IPS-18c (cell line): ENCODE measurements around the gene PLXNB3.
"Not testable (repeated sequence)": the region's sequence is repeated elsewhere in the genome, so short reads cannot be mapped to it uniquely, and the experiment has no call there.

Experiments used
- H3K4me3 ChIP-seq: 2 replicates; pipeline ENCODE4 v1.7.0; 2013; ENCODE audit warnings: low read depth, mild to moderate bottlenecking, low read length, moderate library complexity; ENCODE audit not compliant: insufficient read depth
- H3K9me3 ChIP-seq: one replicate; pipeline ENCODE4 v1.6.1; 2013; ENCODE audit warnings: mild to moderate bottlenecking, low read length, moderate library complexity; ENCODE audit not compliant: control insufficient read depth, insufficient read depth

The PLXNB3 gene

GRCh38 chrX:153744210-153745066, 19.6 kb upstream of the PLXNB3 start:
- Histone ChIP-seq H3K9me3 (no peaks in the 10 kb centered on the region), H3K4me3 (peak overlapping the region; percentile 40)

DNA sequence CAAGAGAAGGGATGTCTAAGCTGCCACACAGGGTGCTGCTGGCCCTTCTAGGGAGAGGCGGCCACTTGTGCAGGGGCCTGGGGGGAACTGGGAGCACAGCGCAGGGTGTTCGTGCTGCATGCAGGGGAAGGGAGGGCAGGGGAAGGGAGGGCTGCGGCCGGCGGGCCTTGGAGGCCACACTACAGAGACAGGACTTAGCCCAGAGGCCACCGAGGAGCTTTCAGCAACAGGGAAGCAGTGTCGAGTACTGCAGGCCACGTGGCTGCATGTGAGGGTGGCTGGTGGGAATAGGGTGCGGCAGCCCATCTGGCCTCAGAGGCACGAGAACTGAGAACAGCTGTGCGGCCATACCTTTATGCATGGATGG, 19.0 kb upstream of the PLXNB3 start:
- H3K4me3 ChIP-seq, H3K9me3 ChIP-seq: not testable (repeated sequence)

DNA sequence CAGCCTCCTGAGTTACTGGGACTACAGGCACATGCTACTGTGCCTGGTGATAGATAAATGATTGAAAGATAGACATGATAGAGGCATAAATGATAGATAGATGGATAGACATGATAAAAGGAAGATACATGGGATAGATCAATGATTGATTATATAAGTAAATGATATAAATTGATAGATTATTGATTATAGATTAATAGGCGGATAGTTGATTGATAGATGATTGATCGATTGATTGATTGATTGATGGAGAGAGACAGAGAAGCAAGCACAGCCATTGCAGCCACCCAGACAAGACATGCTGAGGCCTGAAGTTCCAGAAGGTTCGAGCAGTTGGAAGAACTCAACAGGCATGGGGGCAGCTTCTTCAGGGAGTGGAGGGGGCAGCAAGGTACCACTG, 17.7 kb upstream of the PLXNB3 start:
- Histone ChIP-seq H3K9me3 (peaks cover 3% of the 10 kb centered on the region), H3K4me3 (no peak overlapping the region)

GRCh38 chrX:153746991-153747390, 17.1 kb upstream of the PLXNB3 start:
- H3K9me3 ChIP-seq, H3K4me3 ChIP-seq: not testable (repeated sequence)

- not testable (repeated sequence) for H3K9me3 ChIP-seq, H3K4me3 ChIP-seq
Measured at GRCh38 chrX:153749017-153749416, 15.0 kb upstream of the PLXNB3 start.

DNA sequence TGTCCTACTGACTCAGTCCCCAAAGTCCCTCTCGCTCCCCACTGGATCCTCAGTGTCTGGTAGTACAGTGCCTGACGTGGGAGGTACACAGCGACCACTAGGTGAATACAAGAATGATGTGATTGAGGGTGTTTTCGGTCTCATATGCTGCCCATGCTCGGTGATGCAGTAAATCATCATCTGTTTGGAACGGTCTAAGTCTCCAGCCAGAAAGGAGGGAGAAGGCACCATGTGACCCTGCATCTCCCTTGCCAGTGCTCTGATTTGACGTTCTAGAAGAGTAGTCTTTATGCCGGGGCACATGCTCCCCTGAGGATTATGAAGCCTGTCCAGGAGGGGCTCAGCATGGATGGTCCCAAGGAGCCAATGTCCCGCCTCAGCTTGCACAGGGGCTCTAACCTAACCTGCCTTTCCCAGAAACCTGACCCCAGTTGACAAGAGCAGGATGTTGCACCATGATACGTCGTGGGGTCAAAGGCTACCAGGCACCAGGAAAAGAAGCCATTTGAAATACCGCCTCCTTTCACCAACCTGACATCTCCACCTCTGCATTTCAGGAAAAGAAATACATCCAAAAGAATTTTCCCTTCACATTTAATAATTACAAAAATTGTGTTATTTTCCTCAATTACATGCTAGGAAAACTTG, 13.8 kb upstream of the PLXNB3 start:
- Histone ChIP-seq H3K4me3 (no peak overlapping the region), H3K9me3 (peaks cover 7% of the 10 kb centered on the region)

GRCh38 chrX:153755136-153755535, 8.9 kb upstream of the PLXNB3 start:
- Histone ChIP-seq H3K9me3 (peaks cover 7% of the 10 kb centered on the region), H3K4me3 (no peak overlapping the region)

GRCh38 chrX:153761863-153762262, 2.2 kb upstream of the PLXNB3 start:
- Histone ChIP-seq H3K9me3 (peaks cover 15% of the 10 kb centered on the region), H3K4me3 (no peak overlapping the region)

GRCh38 chrX:153762626-153763173, 1.3 kb upstream of the PLXNB3 start:
- peaks cover 15% of the 10 kb centered on the region for H3K9me3 ChIP-seq
- no peak overlapping the region for H3K4me3 ChIP-seq

- Histone ChIP-seq H3K9me3 (peaks cover 18% of the 10 kb centered on the region), H3K4me3 (no peak overlapping the region)
Measured at GRCh38 chrX:153763298-153763932, 634 bp upstream of the PLXNB3 start.

GRCh38 chrX:153764786-153765137, 713 bp downstream of the PLXNB3 start:
- H3K4me3 ChIP-seq = no peak overlapping the region

GRCh38 chrX:153765138-153766079, 1.4 kb downstream of the PLXNB3 start:
- H3K4me3 ChIP-seq = no peak overlapping the region
- H3K9me3 ChIP-seq = peaks cover 27% of the 10 kb centered on the region

More at GRCh38 chrX:153764786-153765137, 713 bp downstream of the PLXNB3 start:
- H3K9me3 ChIP-seq = peaks cover 24% of the 10 kb centered on the region

DNA sequence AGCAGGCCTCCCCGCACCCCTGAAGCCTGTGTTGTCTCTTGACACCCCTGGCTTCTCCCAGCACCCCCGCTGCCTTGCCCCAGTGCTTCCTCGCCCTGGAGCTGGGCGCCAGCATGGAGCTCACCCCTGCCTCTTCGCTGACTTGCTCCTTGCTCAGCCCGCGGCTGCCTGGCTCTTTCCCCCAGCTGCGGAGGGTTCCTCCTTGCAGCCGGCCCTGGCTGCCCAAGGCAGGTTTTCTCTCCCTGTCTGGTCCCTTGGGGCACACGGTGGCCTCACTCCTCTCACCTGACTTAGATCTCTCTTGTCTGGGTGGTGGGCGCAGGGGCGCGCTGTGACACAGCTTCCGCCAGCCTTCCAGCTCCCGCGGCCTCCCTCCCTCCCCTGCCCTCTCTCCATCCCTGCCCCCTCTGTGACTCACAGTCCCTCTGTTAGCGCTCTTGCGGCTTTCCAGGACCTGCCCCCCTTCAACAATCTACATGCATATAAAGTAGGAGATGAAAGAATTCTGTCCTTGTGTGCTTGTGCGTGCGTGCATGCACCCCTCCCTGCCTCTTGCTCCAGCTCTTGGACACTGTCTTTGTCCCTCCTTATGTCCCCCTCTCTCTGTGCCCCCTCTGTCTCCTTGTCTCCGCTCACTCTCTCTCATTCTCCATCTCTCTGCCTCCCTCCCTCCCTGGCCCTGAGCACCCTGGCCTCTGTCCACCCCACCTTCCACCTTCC, 2.2 kb downstream of the PLXNB3 start:
- Histone ChIP-seq H3K4me3 (no peak overlapping the region; the same call in 1 of the 2 replicates), H3K9me3 (peaks cover 29% of the 10 kb centered on the region)

- Histone ChIP-seq H3K9me3 (peaks cover 32% of the 10 kb centered on the region), H3K4me3 (no peak overlapping the region; the same call in 1 of the 2 replicates)
Measured at GRCh38 chrX:153766871-153767673, 3.0 kb downstream of the PLXNB3 start.

DNA sequence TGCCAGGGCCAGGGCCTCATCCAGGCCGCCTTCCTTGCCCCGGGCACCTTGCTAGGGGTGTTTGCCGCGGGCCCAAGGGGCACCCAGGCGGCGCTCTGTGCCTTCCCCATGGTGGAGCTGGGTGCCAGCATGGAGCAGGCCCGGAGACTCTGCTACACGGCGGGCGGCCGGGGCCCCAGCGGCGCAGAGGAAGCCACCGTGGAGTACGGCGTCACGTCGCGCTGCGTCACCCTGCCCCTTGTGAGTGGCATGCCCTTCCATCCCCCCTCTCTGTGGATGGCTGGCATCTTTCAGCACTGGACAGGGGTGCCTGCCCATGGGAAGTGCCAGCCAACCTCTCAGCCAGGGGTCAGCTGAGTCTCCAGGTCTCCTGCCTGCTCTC, 3.6 kb downstream of the PLXNB3 start:
- no peak overlapping the region for H3K4me3 ChIP-seq
- H3K9me3 ChIP-seq = peaks cover 32% of the 10 kb centered on the region
